D721Med (cell line): ENCODE measurements around the gene BRMS1L.
"Not testable (repeated sequence)": the region's sequence is repeated elsewhere in the genome, so short reads cannot be mapped to it uniquely, and the experiment has no call there.

ENCODE experiments used
- DNase-seq: peaks from one replicate; pipeline ENCODE4 v3.0.0; 2011; ENCODE audit warnings: low spot score; ENCODE audit not compliant: insufficient read length
- FAIRE-seq: peaks from 2 replicates; lab custom pipeline; 2011; peaks lifted over from hg19 to GRCh38; lab: Jason Lieb, UNC
- CTCF ChIP-seq: IDR thresholded peaks from 2 replicates; pipeline ENCODE4 v1.5.1; 2012; ENCODE audit warnings: mild to moderate bottlenecking, control low read depth; ENCODE audit not compliant: insufficient read depth; ENCODE audit errors: missing control alignments

The BRMS1L gene

DNA sequence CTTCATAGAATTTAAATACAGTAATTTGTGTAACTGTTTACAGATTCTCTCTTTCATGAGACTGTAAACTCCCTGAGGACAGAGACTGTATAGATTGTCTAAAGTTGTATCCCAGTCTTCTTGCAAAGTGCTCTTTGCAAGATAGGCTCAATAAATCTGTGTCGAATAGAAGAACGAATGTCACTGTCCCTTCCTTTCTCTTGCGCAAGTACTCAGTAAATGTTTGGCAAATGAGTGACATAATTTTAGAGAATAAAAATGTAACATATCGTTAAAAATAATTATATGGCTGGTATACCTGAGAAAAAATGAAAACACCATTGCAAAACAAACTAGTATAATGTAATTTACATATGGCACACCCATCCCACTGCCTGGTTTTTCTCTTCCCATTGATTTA lies 15.2 kb upstream of the BRMS1L start:
- no peak for FAIRE-seq
- no peak for TF ChIP-seq CTCF
- no peak for DNase-seq

DNA sequence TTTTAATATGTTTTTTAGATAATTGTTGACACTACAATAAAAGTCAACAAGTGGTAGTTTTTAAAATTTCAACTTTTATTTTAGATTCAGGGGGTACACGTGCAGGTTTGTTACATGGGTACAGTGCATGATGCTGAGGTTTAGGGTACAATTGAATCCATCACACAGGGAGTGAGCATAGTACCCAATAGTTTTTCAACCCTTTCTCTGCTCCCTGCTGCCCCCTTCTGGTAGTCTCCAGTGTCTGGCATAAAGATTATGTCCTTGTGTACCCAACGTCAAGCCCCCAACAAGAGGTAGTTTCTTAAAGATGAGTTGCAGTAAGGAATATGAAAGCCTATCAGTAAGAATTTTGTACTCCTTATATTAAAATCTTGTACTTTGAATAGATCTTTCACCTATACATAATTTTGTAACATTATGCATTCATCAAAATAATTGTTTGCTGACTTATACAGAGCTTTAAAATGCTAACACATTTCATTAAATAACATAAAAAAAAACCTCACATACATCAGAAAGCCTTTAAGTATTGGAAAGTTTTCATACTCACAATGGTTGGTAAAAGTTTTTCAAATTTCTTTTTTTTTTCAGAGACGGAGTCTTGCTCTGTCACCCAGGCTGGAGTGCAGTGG lies 11.7 kb upstream of the BRMS1L start:
- DNase-seq (peak; percentile 29), FAIRE-seq (no peak)
- TF ChIP-seq CTCF = peak; percentile 72

GRCh38 chr14:35818346-35819115 lies 7.6 kb upstream of the BRMS1L start:
- DNase-seq = no peak
- FAIRE-seq = no peak
- peak; percentile 74 for TF ChIP-seq CTCF

- no peak for FAIRE-seq
Observed at GRCh38 chr14:35819591-35820540, 6.3 kb upstream of the BRMS1L start.

DNA sequence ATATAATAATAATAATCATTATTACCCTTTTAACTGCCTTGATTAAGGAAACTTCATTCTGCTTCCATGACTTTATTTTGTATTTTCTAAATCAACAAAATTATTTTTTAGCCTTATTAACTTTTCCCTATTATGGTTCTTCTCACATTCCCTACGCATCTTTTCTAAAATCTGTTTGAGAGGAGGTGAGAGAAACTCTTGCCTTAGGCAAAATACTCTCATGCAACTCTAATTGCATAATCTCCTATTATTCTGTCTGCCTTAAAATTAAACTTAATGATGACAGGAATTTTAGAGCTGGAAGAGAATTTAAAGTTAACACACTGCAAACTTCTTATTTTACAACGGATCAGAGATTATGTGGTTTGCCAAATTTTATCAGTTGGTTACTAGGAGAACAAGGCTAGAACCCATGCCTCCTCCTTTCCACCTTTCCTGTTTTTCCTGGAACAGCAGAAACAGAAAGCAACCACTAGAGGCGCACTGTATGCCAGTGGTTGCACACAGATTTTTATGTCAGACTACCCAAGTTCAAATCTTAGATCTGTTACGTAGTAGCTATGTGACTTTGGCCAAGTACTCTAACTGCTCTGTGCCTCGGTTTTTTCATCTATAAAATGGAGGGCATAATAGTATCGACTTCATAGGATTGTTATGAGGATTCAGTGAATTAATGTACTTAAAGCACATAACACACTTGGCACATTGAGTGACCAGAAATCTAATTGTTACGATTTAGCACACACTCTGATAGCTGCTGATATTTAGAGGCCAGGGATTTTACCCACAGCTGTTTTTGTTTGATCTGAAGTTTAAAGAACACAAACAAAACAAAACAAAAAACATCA lies 4.3 kb upstream of the BRMS1L start:
- TF ChIP-seq CTCF = peak; percentile 80
- DNase-seq = no peak
- no peak for FAIRE-seq

More at GRCh38 chr14:35819591-35820540, 6.3 kb upstream of the BRMS1L start:
- TF ChIP-seq CTCF = no peak
- no peak for DNase-seq

- no peak for TF ChIP-seq CTCF
- no peak for FAIRE-seq
- DNase-seq = no peak
Observed at GRCh38 chr14:35822501-35822900, 3.6 kb upstream of the BRMS1L start.

DNA sequence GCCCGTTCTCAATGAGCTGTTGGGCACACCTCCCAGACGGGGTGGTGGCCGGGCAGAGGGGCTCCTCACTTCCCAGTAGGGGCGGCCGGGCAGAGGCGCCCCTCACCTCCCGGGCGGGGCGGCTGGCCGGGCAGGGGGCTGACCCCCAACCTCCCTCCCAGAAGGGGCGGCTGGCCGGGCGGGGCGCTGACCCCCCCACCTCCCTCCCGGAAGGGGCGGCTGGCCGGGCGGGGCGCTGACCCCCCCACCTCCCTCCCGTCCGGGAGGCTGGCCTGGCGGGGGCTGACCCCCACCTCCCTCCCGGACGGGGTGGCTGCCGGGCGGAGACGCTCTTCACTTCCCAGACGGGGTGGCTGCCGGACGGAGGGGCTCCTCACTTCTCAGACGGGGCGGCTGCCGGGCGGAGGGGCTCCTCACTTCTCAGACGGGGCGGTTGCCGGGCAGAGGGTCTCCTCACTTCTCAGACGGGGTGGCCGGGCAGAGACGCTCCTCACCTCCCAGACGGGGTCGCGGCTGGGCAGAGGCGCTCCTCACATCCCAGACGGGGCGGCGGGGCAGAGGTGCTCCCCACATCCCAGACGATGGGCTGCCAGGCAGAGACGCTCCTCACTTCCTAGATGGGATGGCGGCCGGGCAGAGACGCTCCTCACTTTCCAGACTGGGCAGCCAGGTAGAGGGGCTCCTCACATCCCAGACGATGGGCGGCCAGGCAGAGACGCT lies 1.5 kb upstream of the BRMS1L start:
- FAIRE-seq, DNase-seq: not testable (repeated sequence)
